ENCODE results near the gene CHDH.

Gene CHDH

GRCh38 chr3:53780806-53781205 is 65.4 kb downstream of the CHDH start:
- no peak for DNase-seq

DNA sequence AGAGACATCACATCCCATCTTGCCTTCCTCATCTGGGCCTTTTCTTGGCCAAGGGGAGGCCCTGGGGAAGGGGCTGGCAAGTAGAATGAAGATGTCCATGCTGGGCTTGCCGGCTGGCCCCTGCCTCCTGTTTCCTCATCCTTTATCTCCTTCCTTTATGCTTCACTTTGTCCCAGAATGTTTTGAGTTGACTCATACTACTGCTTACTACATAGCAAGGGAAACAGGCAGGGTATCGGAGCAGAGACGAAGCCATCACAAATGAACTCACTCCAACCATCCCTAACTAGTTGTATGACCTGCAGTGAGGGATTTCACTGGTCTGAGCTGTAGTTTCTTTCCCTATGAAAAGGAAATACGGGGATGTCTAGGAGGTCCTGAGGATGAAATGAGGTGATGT is 66.0 kb downstream of the CHDH start:
- no peak for DNase-seq

DNA sequence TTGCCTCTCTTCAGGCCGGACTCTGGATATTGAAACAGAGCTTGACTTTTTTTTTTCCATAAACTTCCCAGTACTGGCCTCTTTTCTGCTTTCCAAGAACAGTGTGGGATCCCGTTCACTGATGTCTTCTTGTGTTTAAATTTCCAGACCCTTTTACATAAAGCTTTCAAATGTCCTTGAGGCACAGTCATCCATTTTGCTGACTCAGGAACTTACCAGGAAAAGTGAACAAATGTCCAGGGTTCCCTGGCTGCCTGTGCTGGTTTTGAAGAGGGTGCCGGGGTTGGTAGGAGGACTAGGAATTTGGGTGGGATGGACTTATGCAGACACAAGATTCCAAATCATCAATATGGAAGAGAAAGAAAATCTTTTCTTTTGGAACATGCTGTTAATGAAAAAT is 68.1 kb downstream of the CHDH start:
- DNase-seq, result no peak

GRCh38 chr3:53777468-53777867 is 68.8 kb downstream of the CHDH start:
- DNase-seq, result no peak

GRCh38 chr3:53776494-53777101 is 69.6 kb downstream of the CHDH start:
- DNase-seq, result no peak

GRCh38 chr3:53775834-53776251 is 70.4 kb downstream of the CHDH start:
- DNase-seq, result no peak

DNA sequence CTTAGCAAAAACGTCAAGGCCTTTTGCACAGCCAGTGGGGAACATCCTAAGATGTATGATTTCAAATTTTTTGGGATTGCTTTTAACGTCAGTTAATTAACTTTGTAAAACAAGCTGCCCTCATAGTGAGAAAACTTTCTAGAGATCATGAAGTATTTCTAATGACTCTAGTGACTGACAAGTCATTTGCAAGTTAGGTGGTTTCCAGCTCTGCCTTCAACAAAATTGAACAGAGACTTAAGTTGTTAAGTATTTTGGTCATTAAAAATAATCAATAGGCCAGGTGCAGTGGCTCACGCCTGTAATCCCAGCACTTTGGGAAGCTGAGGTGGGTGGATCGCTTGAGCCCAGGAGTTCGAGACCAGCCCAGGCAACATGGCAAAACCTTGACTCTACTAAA is 71.2 kb downstream of the CHDH start:
- DNase-seq, result no peak

GRCh38 chr3:53774414-53774813 is 71.8 kb downstream of the CHDH start:
- no peak for DNase-seq

- DNase-seq, result no peak
Measured at GRCh38 chr3:53773611-53774368, 72.4 kb downstream of the CHDH start.

GRCh38 chr3:53773021-53773436 is 73.2 kb downstream of the CHDH start:
- no peak for DNase-seq

- no peak for DNase-seq
Measured at GRCh38 chr3:53772562-53772961, 73.7 kb downstream of the CHDH start.

- no peak for DNase-seq
Measured at GRCh38 chr3:53768478-53769459, 77.5 kb downstream of the CHDH start.

DNA sequence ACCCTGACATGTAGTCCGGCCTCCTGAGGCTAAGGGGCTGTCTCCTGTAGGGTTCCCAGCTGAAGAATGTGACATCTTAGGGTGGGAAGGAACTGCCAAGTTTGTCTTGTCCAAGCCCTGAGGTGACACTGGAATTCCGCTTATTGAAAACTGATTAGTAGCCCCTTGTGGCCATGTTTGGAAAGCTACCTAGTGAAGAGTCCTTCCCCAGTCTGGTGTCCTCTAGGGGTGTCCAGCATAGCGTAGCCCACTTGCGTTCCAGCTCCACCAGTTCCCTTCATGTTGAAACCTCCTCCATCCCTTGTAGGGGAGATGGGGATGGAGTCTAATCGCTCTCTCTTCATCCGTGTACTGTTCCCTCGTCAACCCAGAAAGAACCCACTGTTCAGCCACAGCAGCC is 79.5 kb downstream of the CHDH start:
- DNase-seq, result no peak

DNA sequence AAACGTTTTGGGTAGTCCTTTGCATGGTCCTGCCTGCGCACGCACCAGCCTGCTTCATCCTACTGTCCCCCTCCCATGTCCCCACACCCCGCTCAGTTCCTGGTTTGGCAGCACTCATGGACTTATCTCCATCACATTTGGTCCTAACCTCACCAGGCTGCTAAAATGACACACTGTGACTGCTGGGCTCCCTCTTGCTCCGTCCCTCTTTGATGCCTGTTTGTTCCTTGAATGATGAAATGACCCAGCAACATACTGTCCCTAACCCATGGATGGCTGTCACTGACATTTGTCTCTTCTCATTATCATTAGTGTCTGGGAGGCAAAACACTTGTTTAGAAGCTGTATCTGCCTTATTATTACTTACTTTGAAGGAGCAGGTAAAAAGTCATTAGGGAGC is 80.5 kb downstream of the CHDH start:
- DNase-seq, result no peak

DNA sequence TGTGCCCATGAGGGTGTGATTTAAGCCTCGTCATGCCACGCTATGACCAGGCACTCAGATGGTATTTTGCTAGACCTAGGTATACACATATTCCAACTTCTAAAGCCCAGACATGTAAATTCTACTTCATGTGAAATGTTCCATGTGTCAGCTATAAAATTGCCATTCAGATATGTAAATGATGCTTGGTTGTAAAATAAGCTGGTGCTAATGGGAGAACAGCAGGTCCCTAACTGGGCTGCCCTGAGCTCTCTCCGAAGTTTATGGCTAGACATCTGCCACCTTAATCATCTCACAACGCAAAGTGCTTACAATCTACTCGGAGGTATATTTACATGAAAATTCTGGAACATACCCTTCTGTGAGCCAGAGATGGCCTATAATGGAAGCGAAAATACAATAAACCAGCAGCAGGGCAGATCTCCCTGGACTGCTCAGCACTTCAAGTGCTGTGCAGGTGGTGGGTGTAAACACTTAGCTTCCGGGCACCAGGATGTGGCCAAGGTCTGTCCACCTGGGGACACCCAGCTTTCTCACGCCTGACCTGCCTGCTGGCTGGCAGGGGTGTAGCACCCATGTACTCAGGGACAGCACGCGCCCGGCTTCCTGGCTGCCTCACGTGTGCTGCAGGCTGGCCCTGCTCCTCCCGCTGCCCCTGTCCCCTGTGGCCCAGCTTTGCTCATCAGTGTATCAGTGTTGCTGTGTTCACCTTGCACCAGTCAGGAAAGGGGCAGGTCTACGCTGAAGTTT is 82.0 kb downstream of the CHDH start:
- DNase-seq, result no peak

DNA sequence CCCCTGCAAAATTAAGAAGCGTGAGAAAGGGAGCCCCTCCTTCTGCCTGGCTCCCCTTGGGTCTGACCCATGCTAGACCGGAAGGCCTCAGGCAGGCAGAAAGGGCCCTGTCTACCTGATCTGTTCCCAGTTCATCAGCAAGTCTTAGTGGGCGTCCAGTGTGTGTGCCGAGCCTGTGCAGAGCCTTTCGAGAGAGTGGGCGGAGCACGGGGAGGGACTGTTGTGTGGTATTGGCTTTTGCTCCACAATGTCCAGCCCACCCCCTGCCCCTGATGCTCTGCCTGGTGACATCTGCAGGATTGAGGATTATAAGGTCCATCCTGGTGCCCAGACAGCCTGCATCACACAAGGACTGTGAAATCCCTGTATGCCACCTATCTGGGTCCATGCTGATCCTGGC is 82.9 kb downstream of the CHDH start:
- DNase-seq, result no peak
